K562 (cell line): ENCODE data around the gene NUFIP2. TPM values are rescaled to one million over a fixed set of nuclear protein-coding genes. Genes with fewer than 3 reads are reported as not detected.

Experiments
- ADNP ChIP-seq: fragments of 200-800 bp; sonication (Bioruptor generic); IDR thresholded peaks from 2 replicates; pipeline ENCODE4 v1.6.1; 2016; ENCODE audit warnings: missing genetic modification characterization, missing compliant biosample characterization
- BACH1 ChIP-seq: fragments of 200-800 bp; sonication (Bioruptor generic); IDR thresholded peaks from 2 replicates; pipeline ENCODE4 v1.6.1; 2016; ENCODE audit warnings: missing genetic modification characterization, missing compliant biosample characterization
- CBFB ChIP-seq: sonication (generic); formaldehyde crosslinking; IDR thresholded peaks from 2 replicates; pipeline ENCODE4 v1.4.0; 2020; ENCODE audit warnings: mild to moderate bottlenecking, missing genetic modification reagents
- EP300 ChIP-seq: IDR thresholded peaks from 2 replicates; pipeline ENCODE4 v1.6.1; 2012; ENCODE audit warnings: low read length, improper control_type of control experiment
- ERF ChIP-seq: fragments of 450-650 bp; formaldehyde crosslinking; IDR thresholded peaks from 2 replicates; pipeline ENCODE4 v1.4.0; 2020; ENCODE audit warnings: mild to moderate bottlenecking, mixed read lengths
- EZH2 ChIP-seq: IDR thresholded peaks from 2 replicates; pipeline ENCODE4 v1.6.1; 2012; ENCODE audit warnings: low read depth, mild to moderate bottlenecking, inconsistent platforms, low read length, borderline replicate concordance
- FIP1L1 ChIP-seq: fragments of 200-400 bp; formaldehyde crosslinking; IDR thresholded peaks from 2 replicates; pipeline ENCODE4 v1.6.1; 2018; ENCODE audit warnings: mild to moderate bottlenecking, low read depth, low read length; ENCODE audit not compliant: poor library complexity, severe bottlenecking
- FOXA1 ChIP-seq: fragments of 450-650 bp; IDR thresholded peaks from 2 replicates; pipeline ENCODE4 v1.6.1; 2016; ENCODE audit warnings: mild to moderate bottlenecking, borderline replicate concordance
- GATAD2A ChIP-seq: fragments of 450-650 bp; IDR thresholded peaks from 2 replicates; pipeline ENCODE4 v1.6.1; 2017
- GATAD2B ChIP-seq: fragments of 450-650 bp; IDR thresholded peaks from 2 replicates; pipeline ENCODE4 v1.6.1; 2017; ENCODE audit warnings: mild to moderate bottlenecking, borderline replicate concordance
- GTF2F1 ChIP-seq: IDR thresholded peaks from 2 replicates; pipeline ENCODE4 v1.6.1; 2011; ENCODE audit warnings: low read depth, low read length, improper control_type of control experiment
- HMG20A ChIP-seq: fragments of 450-650 bp; formaldehyde crosslinking; conservative IDR thresholded peaks from 2 replicates; pipeline ENCODE4 v1.4.0; 2020; ENCODE audit warnings: mild to moderate bottlenecking, mixed read lengths
- HNRNPLL ChIP-seq: fragments of 200-400 bp; formaldehyde crosslinking; IDR thresholded peaks from 2 replicates; pipeline ENCODE4 v1.6.1; 2017; ENCODE audit warnings: low read length, low read depth, mild to moderate bottlenecking; ENCODE audit not compliant: poor library complexity, severe bottlenecking
- IRF1 ChIP-seq: sonication (generic); formaldehyde crosslinking; IDR thresholded peaks from 2 replicates; pipeline ENCODE4 v1.8.0; 2022; ENCODE audit warnings: missing genetic modification reagents, mild to moderate bottlenecking, borderline replicate concordance
- KDM1A ChIP-seq, 2 experiments: fragments of 450-650 bp; IDR thresholded peaks; 2 replicates each; pipeline ENCODE4 v1.6.1; 2016; ENCODE audit warnings: mild to moderate bottlenecking in 2 of 2
- MCM3 ChIP-seq: fragments of 450-650 bp; IDR thresholded peaks from 2 replicates; pipeline ENCODE4 v1.6.1; 2016
- MLX ChIP-seq, 2 experiments: fragments of 450-650 bp in 1 of 2; sonication (generic) in 1 of 2; formaldehyde crosslinking; conservative IDR thresholded peaks; 2 replicates each; pipeline versions ENCODE4 v1.4.0 to v1.8.1; 2020 to 2022; ENCODE audit warnings: mild to moderate bottlenecking in 1 of 2, missing genetic modification reagents in 1 of 2
- NFIC ChIP-seq: fragments of 450-650 bp; IDR thresholded peaks from 2 replicates; pipeline ENCODE4 v1.6.1; 2017; ENCODE audit warnings: mild to moderate bottlenecking, inconsistent platforms
- POLR3G ChIP-seq: IDR thresholded peaks from 2 replicates; pipeline ENCODE4 v1.6.1; 2011; ENCODE audit not compliant: insufficient read length, insufficient replicate concordance; ENCODE audit errors: extremely low read depth
- SMARCE1 ChIP-seq: fragments of 450-650 bp; IDR thresholded peaks from 2 replicates; pipeline ENCODE4 v1.7.1; 2016; ENCODE audit warnings: mild to moderate bottlenecking
- SREBF1 ChIP-seq: fragments of 150-350 bp; IDR thresholded peaks from 2 replicates; pipeline ENCODE4 v1.6.1; 2014; ENCODE audit warnings: antibody characterized with exemption, low read depth, low read length, borderline replicate concordance
- TRIM24 ChIP-seq, 2 experiments: fragments of 450-650 bp; IDR thresholded peaks; 2 replicates each; pipeline ENCODE4 v1.6.1; 2016
- VEZF1 ChIP-seq: fragments of 200-800 bp; sonication (Bioruptor generic); IDR thresholded peaks from 2 replicates; pipeline ENCODE4 v1.6.1; 2017; ENCODE audit warnings: missing genetic modification characterization, missing compliant biosample characterization
- ZFP1 ChIP-seq: fragments of 450-650 bp; formaldehyde crosslinking; IDR thresholded peaks from 2 replicates; pipeline ENCODE4 v1.4.0; 2020; ENCODE audit warnings: mild to moderate bottlenecking, mixed read lengths
- ZNF133 ChIP-seq: fragments of 250-450 bp; sonication (Bioruptor Pico); IDR thresholded peaks from 2 replicates; pipeline ENCODE4 v1.4.0; 2020; ENCODE audit warnings: mild to moderate bottlenecking
- ZNF232 ChIP-seq: sonication (generic); formaldehyde crosslinking; IDR thresholded peaks from 2 replicates; pipeline ENCODE4 v1.8.0; 2022; ENCODE audit warnings: mild to moderate bottlenecking, missing genetic modification reagents
- ZNF830 ChIP-seq: fragments of 250-450 bp; sonication (Bioruptor Pico); IDR thresholded peaks from 2 replicates; pipeline ENCODE4 v1.5.0; 2021; ENCODE audit warnings: mild to moderate bottlenecking
- ZZZ3 ChIP-seq: fragments of 450-650 bp; IDR thresholded peaks from 2 replicates; pipeline ENCODE4 v1.6.1; 2016; ENCODE audit warnings: antibody characterized with exemption, mild to moderate bottlenecking, moderate library complexity
- polyA plus RNA-seq, 8 experiments: library from polyadenylated mRNA; depleted of rRNA in 4 of 8; stranded (reverse) in 5 of 8; unstranded in 3 of 8; fragments of >200 nt; fragmentation: Nextera tagmentation in 2 of 8; fragmentation: Illumina TruSeq in 1 of 8; extraction: Ambion mirVana in 2 of 8; extraction: Trizol in 1 of 8; gene quantifications; 2 replicates each; pipeline versions ENCODE4 v1.2.1 to v1.2.3, GENCODE V29; 2011 to 2014; ENCODE audit warnings: inconsistent platforms in 1 of 8, missing spikeins in 1 of 8
- total RNA-seq, 7 experiments: library from RNA; depleted of rRNA in 6 of 7; stranded (reverse); fragments of >200 nt in 6 of 7; fragmentation: Illumina TruSeq in 2 of 7; extraction: Trizol in 2 of 7; gene quantifications; 2 replicates each; pipeline versions ENCODE4 v1.2.1 to v1.2.3, GENCODE V29; 2011 to 2021; ENCODE audit warnings: low replicate concordance in 1 of 7

The NUFIP2 gene
- total and polyA plus RNA-seq, 9 of the 15 experiments (the other 6 are each of a cell fraction or from before 2014, with no cell fraction given): 4.9 to 40.7 (median 18.5) TPM

- no peak for TF ChIP-seq MLX (CRISPR knock-in tag; conservative IDR thresholded peaks at IDR 0.05)
- TF ChIP-seq ADNP (tag): peak; percentile 83
- peak; percentile 94 to 96 for TF ChIP-seq TRIM24 (IDR thresholded peaks at IDR 0.05)
- TF ChIP-seq GATAD2B: no peak
- TF ChIP-seq ZNF133 (CRISPR knock-in tag): no peak
- no peak for TF ChIP-seq ERF (CRISPR knock-in tag)
- TF ChIP-seq ZNF830 (CRISPR knock-in tag): no peak
- TF ChIP-seq IRF1 (CRISPR knock-in tag): no peak
- TF ChIP-seq ZFP1 (CRISPR knock-in tag): no peak
- no peak for TF ChIP-seq ZZZ3
- TF ChIP-seq VEZF1 (CRISPR knock-in tag): no peak
- TF ChIP-seq ZNF232 (CRISPR knock-in tag): no peak
- TF ChIP-seq BACH1 (tag): peak; percentile 95
- no peak for TF ChIP-seq SREBF1
- no peak for TF ChIP-seq FIP1L1
- TF ChIP-seq GATAD2A: no peak
- TF ChIP-seq SMARCE1: peak; percentile 59; the same call in 1 of the 2 replicates
- no peak for TF ChIP-seq HNRNPLL
- TF ChIP-seq FOXA1: no peak
- no peak for TF ChIP-seq POLR3G
- no peak for TF ChIP-seq KDM1A (IDR thresholded peaks at IDR 0.05)
- no peak for TF ChIP-seq CBFB (CRISPR knock-in tag)
- no peak for TF ChIP-seq MCM3
- TF ChIP-seq EP300: peak; percentile 84
- no peak for TF ChIP-seq NFIC
- no peak for TF ChIP-seq HMG20A (CRISPR knock-in tag)
- TF ChIP-seq GTF2F1: no peak
- no peak for TF ChIP-seq EZH2
Observed at GRCh38 chr17:29237476-29238132, 56.3 kb downstream of the NUFIP2 start (continued).
